ENCODE measurements around the gene SLC36A3. TPM values are rescaled to one million over a fixed set of nuclear protein-coding genes. Genes with fewer than 3 reads are reported as not detected.

The SLC36A3 gene
- total and polyA plus RNA-seq, 2 of the 8 experiments (the other 6 are each of a cell fraction or from before 2014, with no cell fraction given) = not detected

DNA sequence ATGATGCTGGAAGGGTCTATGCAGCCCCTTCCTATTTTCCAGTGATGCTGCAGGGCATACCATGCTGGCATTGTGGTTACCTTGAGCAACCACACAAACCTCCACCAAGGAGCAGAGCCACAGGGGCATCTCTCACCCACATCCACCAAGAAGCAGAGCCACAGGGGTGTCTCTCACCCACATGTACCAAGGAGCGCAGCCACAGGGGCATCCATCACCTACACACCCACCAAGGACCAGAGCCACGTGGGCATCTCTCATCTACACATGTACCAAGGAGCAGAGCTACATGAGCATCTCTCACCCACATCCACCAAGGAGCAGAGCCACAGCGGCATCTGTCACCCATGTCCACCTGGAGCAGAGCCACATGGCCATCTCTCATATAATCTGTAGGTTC lies 59.4 kb downstream of the SLC36A3 start:
- no peak overlapping the region for H3K4me2 ChIP-seq (ENCODE audit: insufficient read depth in 1 of 2, low read depth in 2 of 2, low read length in 2 of 2)
- no peak overlapping the region for H3K4me3 ChIP-seq (ENCODE audit: extremely low read depth in 1 of 4, insufficient read depth in 2 of 4, low read depth in 3 of 4, low read length in 4 of 4)
- H3K4ac ChIP-seq (replicated peaks; ENCODE audit: insufficient read length, low read depth, low read length) = no peak overlapping the region
- 0 out of 2 replicates have a peak overlapping the region, but pooled peaks have one; percentile 9 for H2BK12ac ChIP-seq (ENCODE audit: low read depth, low read length)
- 0 out of 2 replicates have a peak overlapping the region, but pooled peaks have one; percentile 53 for H2AK5ac ChIP-seq (ENCODE audit: low read depth, low read length)
- no peak overlapping the region for H3K56ac ChIP-seq (replicated peaks; ENCODE audit: insufficient read length, low read depth, low read length)
- 88% methylated on average over 3 of the region's 3 CpGs; no CpG with 5 or more reads in 1 of the 2 experiments for WGBS, 2 experiments (ENCODE audit: extremely low coverage in 1 of 2, insufficient coverage in 1 of 2, insufficient read length in 1 of 2, insufficient replicate concordance in 2 of 2, low coverage in 1 of 2, low lambda C conversion rate in 2 of 2, missing lambda C conversion rate in 1 of 2)
- no peak overlapping the region for H3K9ac ChIP-seq (replicated peaks in 1 of 4; ENCODE audit: extremely low read depth in 1 of 4, low read depth in 3 of 4, low read length in 3 of 4)
- no peak overlapping the region for H3K18ac ChIP-seq (ENCODE audit: extremely low read depth, low read length)
- H3K9me3 ChIP-seq (ENCODE audit: insufficient read depth in 2 of 2, low read depth in 1 of 2, low read length in 1 of 2) = no peaks in the 10 kb centered on the region
- no peaks in the 10 kb centered on the region for H3K23me2 ChIP-seq (ENCODE audit: low read depth, low read length)
- no peak overlapping the region for H4K8ac ChIP-seq (ENCODE audit: extremely low read depth, insufficient read depth, low read length)
- H3K79me1 ChIP-seq (ENCODE audit: low read depth, low read length) = no peaks in the 10 kb centered on the region
- DNase-seq (ENCODE audit: low read depth in 1 of 2, low spot score in 2 of 2) (no peak), FAIRE-seq (no peak)
- no peak overlapping the region for H3K23ac ChIP-seq (ENCODE audit: insufficient read length)
- H2AFZ ChIP-seq (ENCODE audit: low read length) = no peak overlapping the region
- H3K79me2 ChIP-seq (ENCODE audit: control insufficient read depth in 1 of 2, insufficient read depth in 2 of 2, low read length in 2 of 2) = no peaks in the 10 kb centered on the region
- H3K36me3 ChIP-seq (ENCODE audit: control insufficient read depth in 2 of 4, insufficient read depth in 4 of 4, low read length in 3 of 4) = no peaks in the 10 kb centered on the region; a peak in 1 of 8 replicates
- H2BK15ac ChIP-seq (ENCODE audit: low read length) = 0 out of 2 replicates have a peak overlapping the region, but pooled peaks have one; percentile 31
- no peak overlapping the region for H4K5ac ChIP-seq (ENCODE audit: insufficient read length, low read depth, low read length)
- H3K27ac ChIP-seq (ENCODE audit: low read depth, low read length) = no peak overlapping the region
- H2BK120ac ChIP-seq (replicated peaks; ENCODE audit: low read depth, low read length) = no peak overlapping the region
- CTCF ChIA-PET (ENCODE audit: partially characterized antibody) = no interaction called here
- no peak overlapping the region for H2BK20ac ChIP-seq (ENCODE audit: low read length)
- no peaks in the 10 kb centered on the region for H3K27me3 ChIP-seq (replicated peaks in 1 of 4; ENCODE audit: control insufficient read depth in 3 of 4, extremely low read depth in 1 of 4, insufficient read depth in 3 of 4, low read length in 3 of 4)
- peaks cover 2 to 6% (median 6%) of the 10 kb centered on the region in 4 experiments; a peak in 5 of 7 replicates for H3K4me1 ChIP-seq (replicated peaks in 1 of 4; ENCODE audit: control insufficient read depth in 3 of 4, insufficient read depth in 4 of 4, low read length in 3 of 4)
- no peaks in the 10 kb centered on the region for H4K20me1 ChIP-seq (replicated peaks in 1 of 2; ENCODE audit: control insufficient read depth in 1 of 2, insufficient read depth in 2 of 2, low read length in 2 of 2)
- POLR2A ChIA-PET (ENCODE audit: partially characterized antibody) = no interaction called here
- no peak overlapping the region for H3K14ac ChIP-seq (ENCODE audit: insufficient read length)
- H2BK5ac ChIP-seq (ENCODE audit: low read depth, low read length) = no peak overlapping the region
- H4K91ac ChIP-seq (replicated peaks; ENCODE audit: insufficient read length, low read length) = no peak overlapping the region
- no peak for TF ChIP-seq ASH2L (IDR thresholded peaks at IDR 0.05; ENCODE audit: low read length)
- TF ChIP-seq KDM1A (IDR thresholded peaks at IDR 0.05; ENCODE audit: borderline replicate concordance, low read length) = no peak
- no peak for TF ChIP-seq SAP30 (IDR thresholded peaks at IDR 0.05; ENCODE audit: insufficient read depth, insufficient replicate concordance, low read length)

Data from H1 (cell line).